HG03159 (cell line): ENCODE data around the gene TRDN.

Source experiments
- ATAC-seq: cut with Tn5 transposase; IDR thresholded peaks from one replicate; pipeline ENCODE4 v1.9.1; 2021; ENCODE audit warnings: mild to moderate bottlenecking, moderate library complexity; ENCODE audit not compliant: unreplicated experiment

The TRDN gene, protein sequence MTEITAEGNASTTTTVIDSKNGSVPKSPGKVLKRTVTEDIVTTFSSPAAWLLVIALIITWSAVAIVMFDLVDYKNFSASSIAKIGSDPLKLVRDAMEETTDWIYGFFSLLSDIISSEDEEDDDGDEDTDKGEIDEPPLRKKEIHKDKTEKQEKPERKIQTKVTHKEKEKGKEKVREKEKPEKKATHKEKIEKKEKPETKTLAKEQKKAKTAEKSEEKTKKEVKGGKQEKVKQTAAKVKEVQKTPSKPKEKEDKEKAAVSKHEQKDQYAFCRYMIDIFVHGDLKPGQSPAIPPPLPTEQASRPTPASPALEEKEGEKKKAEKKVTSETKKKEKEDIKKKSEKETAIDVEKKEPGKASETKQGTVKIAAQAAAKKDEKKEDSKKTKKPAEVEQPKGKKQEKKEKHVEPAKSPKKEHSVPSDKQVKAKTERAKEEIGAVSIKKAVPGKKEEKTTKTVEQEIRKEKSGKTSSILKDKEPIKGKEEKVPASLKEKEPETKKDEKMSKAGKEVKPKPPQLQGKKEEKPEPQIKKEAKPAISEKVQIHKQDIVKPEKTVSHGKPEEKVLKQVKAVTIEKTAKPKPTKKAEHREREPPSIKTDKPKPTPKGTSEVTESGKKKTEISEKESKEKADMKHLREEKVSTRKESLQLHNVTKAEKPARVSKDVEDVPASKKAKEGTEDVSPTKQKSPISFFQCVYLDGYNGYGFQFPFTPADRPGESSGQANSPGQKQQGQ

DNA sequence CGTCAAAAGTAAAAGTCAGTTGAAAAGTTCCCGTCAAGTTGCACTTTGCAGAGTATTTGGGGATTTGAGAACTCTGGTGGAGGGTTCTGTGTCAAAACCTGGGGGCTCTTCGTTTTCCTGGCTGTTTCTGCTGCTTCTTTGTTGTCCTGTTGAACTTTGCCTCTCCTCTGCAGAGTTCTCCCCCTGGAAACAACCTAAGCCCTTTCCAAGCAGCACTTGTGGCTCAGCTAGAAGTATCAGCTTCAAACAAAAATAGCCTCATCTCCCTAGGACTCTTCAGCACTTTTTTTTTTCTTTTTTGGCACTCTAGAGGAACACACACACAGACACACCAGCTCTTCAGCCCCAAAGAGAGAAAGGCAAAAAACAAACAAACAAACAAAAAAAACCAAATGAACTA, at the start of gene TRDN:
Gene TRDN (minus strand): TSS at position 169 of the 400 bp plus-strand sequence. CDS start 175 bp downstream, outside the sequence.
- no peak for ATAC-seq

DNA sequence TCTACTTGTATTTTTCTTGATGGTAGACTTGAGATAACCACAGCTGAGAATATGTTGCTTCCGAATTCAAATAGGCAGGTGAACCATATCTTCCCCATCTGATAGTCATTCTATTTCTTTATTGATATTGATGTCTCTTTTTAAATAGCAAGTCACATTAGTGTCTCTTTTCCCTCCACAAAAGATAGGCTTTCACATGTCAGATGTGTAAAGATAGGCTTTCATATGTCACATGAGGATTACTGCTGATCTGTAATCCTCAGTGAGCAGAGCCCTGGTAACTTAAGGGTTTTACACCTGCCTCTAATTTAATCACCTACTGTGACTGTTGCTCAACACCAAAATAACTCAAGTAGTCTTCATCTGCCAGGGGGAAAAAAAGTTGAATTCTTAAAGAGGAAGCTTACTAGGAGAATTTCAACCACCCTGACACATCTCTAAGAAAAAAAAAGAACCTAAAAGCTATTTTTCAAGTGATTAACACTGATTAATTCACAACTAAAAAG, 45.3 kb upstream of the TRDN start:
- no peak for ATAC-seq

DNA sequence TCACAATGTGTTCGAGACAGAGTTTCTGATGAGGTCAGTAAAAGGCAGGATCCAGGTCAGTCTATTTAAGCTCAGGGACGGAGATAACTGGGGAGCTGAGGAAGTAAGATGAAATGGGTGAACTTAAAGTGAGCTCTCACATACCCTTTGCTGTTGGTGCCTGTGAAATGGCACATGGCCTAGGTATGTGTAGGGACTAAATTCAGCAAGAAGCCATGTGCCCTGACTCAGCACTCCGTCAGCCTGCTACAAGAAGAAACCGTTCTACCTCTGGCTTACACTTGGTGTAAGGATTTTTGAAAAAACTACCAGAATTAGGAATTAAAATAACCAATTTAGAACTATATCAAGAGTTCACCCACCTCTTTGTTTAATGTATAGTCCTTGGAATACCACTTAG, 41.1 kb upstream of the TRDN start:
- no peak for ATAC-seq

DNA sequence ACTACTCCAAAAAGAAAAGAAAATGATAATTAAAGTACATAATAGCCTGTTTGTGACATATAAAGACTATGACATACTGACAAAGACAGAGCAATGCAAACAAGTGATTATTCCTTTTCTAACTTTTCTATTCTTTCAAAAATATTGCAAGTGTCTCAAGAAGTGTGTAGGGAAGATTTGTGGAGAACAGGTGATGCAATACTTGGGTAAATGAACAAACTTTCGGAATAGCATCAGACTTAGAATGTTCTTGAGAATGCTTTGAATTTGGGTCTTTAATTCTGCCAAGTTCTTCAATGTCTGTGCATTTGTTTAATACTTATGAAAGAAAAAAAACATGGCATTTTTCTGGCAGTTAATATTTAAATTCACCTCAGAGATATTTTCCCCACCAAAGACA, 40.0 kb upstream of the TRDN start:
- no peak for ATAC-seq

DNA sequence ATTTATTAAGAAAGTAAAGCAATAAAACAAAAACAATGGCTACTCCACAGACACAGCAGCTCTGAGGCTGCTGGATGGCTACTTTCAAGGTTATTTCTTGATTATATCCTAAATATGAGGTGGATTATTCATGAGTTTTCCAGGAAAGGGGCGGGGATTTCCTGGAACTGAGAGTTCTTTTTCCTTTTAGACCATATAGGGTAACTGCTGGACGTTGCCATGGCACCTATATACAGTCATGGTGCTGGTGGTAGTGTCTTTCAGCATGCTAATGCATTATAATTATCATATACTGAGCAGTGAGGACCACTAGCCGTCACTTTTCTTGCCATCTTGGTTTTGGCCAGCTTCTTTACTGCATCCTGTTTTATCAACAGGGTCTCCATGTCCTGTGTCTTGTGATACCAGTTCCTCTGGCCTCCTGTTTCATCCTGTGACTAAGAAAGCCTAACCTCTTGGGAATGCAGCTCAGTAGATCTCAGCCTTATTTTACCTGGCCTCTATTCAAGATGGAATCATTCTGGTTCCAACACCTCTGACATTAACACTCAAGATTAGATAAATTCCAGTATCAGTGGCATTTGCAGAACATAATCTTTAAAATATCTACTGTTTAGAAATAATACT, 32.3 kb upstream of the TRDN start:
- no peak for ATAC-seq

DNA sequence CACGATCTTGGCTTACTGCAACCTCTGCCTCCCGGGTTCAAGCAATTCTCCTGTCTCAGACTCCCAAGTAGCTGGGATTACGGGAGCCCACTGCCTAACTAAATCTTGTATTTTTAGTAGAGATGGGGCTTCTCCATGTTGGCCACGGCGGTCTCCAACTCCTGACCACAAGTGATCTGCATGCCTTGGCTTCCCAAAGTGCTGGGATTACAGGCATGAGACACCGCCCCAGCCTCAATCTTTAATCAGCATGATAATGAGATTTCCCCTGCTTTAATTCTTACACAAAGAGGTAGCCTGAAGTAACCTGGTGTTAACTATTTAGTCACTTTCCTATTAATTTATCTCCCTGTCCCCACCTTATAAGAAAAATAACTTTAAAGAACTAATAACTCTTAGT, 31.3 kb upstream of the TRDN start:
- no peak for ATAC-seq

DNA sequence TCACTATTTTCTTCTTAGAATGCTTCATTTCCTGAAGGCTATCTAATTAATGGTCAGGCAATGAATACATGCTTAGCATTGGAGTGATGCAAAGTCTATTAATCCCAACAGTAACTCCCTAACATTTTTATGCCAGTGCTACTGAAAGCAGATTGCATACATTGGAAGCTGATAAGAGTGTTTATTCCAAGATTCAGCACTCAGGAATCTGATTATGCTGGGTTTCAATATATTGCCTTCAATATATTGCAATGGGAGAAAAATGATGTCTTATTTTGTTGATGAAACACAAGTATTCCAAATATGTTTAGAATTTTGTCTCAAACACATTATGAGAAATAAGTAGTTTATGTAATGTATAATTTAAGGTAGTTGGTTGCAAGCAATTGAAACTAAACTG, 26.7 kb upstream of the TRDN start:
- no peak for ATAC-seq

DNA sequence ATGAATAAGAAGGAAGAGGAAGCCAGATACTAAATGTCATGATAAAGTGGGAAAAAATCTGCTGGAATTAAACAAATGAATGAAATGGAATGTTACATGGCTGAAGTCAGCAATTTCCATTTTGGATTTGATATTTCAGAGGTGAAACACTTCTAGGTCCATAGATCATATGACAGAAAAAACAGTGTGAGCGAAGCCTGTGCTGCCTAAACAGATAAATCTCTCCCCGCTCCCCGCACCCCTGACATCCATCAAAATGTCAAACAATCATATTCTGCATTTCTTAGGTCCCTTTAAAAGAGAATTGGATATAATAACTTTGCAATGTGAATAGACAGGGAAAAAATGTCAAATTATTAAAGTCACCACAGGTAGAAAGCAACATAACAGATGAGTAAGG, 26.0 kb upstream of the TRDN start:
- ATAC-seq: no peak

DNA sequence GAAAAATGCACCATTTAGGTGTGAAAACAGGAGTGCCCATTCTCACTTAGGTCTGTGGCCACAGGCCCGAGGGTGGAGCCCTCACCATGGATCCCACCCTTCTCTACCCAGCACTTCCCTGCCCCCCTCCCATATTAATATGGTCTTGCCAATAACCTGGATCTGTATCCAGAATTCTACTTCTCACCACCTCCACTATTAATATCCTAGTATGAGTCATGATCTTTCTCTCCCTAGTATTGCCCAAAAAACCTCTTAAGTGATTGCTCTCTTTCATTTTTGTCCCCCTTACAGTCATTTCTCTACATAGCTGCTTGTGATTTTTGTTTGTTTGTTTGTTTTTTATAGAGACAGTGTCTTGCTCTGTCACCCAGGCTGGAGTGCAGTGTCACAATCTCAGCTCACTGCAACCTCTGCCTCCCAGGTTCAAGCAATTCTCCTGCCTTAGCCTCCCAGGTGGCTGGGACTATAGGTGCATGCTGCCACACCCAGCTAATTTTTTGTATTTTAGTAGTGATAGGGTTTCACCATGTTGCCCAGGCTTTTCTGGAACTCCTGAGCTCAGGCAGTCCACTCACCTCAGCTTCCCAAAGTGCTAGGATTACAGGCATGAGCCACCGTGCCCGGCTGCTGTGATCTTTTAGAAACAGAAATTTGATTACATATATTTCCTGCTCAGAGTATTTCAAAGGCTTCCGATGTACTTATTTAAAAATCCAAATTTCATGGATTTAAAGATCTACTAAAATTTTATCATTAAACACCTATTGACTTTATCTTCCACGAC, 24.5 kb upstream of the TRDN start:
- ATAC-seq: no peak

DNA sequence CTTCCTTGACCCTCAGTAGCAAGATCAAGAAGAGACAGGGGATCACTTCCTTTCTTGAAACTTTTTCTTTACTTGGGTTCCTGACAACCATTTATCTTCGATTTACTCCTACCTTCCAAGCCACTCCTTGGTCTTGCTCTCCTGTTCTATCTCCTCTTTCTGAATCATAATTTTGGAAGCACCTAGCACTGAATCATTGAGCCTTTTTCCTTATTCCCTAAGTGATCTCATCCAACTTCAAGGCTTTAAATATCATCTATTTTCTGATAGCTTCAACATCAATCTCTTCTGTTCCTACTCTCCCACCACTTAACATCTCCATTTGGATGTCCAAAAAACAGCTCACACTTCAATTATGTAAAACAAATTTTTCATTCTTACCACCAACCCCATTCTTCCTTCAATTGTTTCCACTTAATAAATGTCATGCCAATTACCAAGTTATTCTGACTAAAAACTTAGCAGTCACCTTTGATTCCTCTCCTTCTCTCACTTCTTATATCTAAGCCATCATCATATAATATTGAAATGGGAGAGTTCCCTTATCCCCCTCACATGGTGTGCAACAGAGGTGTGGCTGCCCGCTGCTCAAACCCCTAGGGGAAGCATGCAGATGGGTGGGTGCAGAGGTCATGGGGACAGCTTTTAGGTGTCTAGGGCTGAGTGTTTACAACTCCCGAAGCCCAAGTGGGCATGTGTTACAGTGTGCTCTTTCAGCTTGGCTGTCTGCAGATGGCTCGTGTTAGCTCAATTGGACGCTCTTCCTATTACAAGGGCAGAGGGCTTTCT, 23.4 kb upstream of the TRDN start:
- no peak for ATAC-seq

DNA sequence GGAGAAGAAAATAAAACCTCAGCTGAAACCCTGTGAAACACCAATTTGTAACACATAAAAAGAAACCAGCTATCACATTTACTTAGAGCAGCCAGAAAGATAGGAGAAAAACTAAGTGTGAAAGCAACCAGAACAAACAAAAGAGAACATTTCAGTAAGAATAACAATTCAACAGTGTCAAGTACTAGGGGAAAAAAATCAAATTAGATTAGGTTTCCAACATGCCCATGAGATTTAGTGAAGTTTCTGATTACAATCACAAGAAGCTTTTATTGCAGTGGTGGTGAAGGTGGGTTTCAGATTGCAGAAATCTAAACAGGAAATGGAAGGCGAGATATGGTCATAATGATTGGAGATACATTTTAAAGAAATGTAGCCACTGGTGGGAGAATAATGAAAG, 22.1 kb upstream of the TRDN start:
- ATAC-seq: no peak

DNA sequence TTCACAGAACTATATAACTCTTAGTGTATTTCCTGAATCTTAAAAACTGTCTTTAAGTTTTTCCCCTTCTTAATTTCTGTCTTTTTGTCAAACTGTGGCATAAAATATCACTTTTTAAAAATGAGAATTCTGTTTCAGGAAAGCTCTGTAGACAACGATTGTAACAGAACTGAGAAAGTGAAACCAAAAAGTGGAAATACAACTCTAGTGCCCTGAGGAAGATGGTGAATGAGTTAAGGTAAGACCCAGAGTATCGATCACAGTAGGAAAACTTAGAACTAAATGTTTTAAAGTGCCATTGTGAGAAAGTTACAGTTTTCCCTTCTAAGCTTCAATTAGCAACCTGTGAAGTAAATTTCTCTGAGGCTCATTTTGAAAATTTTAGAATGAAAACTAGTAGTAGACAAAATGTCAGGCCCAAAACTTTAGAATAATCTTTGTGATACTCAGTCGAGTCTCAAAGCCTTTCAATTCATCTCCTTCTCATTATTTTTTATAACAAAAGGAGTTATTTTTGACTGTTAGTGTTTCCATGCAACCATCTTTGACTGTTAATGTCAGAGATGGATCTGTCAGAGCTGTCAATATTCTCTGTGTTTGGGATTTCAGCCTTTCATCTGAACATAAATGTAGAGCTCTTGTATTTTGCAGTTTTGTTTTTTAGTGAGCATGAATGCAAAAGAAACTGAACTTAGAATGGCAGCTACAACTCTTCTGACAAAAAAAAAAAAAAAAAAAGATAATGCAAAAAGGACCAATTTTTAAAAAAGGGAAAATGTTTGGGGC, 19.0 kb upstream of the TRDN start:
- peak; percentile 77 for ATAC-seq

DNA sequence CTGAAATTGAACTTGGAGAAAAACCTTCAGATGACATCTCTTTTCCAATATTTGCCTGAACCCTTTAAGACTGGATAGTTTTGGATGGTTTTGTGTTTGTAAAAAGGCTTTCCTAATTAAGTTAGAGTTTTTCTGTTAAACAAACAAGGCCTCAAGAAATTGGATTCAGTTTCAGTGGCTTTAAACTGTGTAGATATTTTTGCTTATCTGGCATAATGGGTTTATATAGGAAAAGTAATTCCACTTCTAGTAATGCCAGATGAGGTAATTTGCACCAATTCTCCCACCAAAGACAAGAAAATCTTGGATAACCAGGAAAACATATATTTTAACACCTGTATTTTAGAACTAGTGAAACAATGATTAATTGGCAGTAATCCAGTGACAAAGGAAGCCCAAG, 12.0 kb upstream of the TRDN start:
- no peak for ATAC-seq

DNA sequence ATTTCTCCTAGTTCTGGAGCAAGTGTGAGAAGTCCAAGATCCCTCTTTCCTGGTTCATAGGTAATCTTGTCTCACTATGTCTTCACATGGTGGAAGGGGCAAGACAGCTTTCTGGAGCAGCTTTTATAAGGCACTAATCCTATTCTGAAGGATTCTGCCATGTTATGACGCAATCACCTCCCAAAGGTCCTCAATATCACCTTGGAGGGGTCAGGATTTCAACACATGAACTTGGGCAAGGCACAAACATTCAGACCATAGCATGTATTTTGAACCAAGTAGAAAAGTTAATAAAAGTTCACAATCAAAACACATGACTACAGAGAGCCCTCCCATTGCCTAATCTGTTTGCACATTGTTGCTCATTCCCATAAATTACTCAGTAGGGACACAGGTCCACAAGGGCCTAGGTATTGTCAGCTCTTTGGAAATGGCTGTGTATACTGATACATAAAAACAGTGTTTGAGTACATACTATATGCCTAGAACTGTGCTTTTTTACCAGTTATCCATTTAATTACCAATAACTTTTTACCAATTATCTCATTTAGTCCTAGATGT, 11.3 kb upstream of the TRDN start:
- no peak for ATAC-seq

DNA sequence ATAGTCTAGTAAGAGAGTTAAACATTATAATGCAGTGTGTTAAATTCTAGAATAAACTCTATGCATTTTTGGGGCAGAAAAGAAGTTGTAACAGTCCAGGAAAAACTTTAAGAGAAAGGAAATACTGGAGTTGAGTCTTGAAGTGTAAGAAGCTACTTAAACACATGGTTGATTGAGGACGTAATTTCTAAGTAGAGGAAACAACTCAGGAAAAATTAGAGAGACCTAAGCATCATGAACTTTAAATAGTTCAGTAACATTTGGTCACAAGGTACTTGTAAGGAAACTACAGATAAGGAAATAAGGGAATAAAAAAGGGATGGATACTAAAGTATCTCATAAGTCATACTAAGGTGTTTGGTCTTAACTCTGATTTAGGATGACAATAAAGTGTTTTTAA, 4.7 kb upstream of the TRDN start:
- ATAC-seq: no peak

DNA sequence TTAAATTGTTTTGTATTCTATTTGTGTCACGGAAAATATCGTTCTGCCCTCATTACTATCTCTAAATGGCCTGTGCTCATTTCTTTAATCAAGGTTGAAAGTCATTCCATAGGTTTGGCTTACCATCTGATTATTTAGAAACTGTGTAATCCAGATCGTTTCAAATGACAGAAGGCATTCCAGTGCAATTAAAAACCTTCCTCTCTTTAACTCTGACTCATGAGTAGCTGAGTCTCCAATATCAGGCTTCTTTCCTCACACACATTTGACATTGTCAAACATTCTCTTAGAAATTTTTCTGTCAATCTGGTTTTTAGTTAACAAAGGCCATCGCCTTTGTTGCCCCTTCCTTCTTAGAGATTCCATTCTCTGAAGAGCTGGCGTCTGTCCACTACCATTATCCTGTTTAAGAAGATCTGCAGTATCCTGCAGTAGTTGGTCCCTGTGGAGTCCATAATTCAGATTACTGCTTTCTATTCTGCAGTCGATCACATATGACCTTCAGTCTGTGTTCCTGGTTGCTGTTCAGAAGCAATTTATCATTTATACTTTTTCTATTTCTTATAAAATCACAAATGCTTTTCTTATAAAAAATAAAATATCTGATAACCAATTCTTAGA, 3.9 kb upstream of the TRDN start:
- no peak for ATAC-seq

DNA sequence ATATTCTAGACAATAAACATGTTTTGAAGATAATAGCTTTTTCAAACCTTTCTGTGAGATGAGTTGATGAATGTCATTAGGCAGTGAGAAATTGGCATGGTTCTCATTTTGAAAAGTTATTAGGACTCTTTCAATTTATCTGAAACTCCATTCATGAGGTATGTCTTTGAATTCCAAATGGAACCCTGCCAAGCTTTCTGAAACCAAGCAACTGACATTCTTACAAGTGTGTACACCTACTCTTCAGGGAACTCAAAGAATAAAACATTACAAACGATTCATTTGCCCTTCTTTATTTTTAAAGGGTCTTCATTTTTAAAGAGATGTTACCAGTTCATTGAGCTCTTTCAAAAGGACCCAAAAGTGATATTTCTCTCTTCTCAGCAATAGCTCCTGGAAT, 2.1 kb upstream of the TRDN start:
- no peak for ATAC-seq

DNA sequence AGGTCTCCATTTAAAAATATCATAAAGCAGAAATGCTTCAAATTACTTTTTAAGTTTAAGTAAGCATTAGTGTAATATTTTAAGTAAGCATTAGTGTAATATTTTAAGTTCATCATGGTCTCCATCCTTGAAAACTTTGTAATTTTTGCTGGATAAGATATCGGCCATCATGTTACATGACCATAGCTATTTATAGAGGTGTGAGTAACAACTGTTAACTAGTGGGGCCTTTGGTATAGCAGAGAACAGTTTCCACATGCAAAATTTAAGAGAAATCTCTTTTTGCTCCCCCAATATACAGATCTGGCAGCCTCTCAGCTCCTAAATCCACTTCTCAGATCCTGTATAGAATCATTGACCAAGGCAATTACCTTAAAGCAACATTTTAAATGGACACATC, 468 bp downstream of the TRDN start:
- no peak for ATAC-seq

DNA sequence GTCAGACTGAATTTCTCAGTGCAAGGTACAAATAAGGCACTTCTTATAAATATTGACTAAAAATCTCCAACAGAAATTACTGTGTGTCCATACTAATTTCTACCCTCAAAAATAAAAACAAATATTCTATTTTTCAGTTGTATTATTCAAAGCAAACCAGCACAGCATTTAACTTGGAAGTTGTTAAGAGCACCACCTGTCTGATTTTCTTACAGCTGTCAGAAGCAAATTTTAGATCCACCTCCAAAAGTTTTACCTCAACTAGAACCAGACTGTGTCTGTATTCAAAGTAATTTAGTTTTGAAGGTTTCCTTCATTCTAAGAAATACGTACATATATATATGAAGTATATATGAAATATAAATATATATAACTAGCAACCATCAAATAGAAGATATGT, 1.2 kb downstream of the TRDN start:
- ATAC-seq: no peak
